Limb (tissue), 2 donors: ENCODE measurements around the gene IFT122.

Source experiments
- DNase-seq, 2 donors: peaks; one replicate each; pipeline ENCODE4 v3.0.0-alpha.2; 2016; ENCODE audit errors: extremely low spot score in 2 of 2

IFT122 gene

DNA sequence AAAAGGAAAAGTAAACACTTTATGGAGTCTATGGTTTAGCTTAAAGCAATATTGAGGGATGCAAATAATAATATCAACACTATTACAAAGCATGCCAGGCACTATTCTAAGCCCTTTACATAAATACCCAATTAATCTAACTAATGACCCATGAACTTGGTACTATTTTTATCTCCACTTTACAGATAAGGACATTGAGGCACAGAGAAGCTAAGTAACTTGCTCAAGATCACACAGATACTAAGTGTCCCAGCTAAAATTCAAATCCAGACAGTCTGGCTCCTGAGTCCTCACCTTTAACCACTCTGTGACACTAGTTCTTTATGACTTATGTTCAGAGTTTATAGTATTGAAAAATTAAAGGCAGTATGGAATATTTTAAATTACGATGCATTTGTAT is 5.9 kb upstream of the IFT122 start:
- no peak for DNase-seq

DNA sequence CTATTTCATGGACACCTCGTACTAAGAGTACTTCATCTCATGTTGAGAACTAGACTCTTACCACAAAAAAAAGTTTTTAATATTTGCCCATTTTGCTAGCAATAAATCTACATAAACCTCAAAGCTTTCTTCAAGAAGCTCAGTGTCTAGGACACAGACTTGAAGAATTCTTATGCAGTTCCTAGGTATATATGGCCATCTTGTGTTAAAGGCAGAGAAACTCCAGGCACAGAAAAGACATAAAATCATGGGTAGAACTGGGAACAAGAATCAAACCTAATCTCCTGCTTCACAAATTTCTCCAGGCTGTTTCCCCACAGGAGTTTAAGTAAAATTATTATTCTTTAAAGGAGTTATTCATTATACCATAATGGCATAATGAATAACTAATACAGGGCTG is 4.7 kb upstream of the IFT122 start:
- DNase-seq: no peak

DNA sequence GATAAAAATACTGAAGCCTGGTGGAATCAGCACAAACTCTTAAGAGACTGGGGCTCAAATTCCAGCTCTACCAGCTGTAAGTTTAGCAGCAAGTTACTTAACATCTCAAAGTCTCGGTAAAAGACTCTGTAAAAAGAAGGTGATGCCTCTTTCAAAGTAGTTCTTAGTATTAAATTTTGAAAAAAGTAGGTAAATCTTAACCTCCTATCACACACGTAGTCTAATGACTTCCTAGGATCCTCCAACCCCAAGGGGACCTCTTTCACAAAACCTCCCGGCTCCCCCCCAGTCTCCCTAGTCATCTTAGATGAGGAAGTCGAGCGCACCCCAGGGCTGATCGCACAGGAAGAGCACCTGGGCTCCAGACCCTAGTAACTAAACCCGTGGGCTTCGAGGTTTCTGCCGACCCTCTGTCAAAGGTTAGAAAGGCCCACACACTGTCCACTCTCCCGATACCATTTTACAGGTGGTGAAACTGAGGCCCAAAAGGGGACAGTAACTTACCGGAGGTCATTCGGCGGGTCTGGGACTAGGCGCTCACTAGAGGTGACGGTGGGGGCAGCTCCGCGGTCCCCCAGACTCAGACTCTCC is 703 bp upstream of the IFT122 start:
- no peak for DNase-seq

DNA sequence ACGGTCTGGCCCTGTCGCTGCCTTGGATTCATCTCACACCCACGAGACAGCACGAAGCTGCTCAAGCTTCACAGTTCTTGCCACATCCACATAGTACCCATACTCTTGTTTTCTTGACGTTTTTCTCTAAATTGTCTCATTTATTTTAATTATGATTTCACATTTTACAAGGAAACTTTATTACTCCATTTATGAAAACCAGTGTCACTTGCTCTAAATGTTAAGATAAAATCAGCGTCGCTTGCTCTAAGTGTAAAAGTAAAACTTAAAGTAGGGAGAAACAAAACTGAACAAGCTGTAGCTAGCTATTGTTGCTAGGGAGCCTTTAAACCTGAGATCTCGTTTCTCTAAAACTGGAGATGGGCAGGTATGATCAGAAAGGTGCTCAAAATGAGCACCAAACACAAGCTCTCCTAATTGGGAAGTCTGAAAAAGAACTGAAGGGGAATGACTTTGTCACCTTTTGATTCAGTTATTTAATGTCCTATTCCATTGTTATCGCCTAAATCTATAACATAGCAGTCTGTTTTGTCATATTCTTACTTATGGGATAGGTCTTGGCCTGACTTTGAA is 680 bp downstream of the IFT122 start:
- peak in 1 of 2 donors; percentile 24 for DNase-seq

DNA sequence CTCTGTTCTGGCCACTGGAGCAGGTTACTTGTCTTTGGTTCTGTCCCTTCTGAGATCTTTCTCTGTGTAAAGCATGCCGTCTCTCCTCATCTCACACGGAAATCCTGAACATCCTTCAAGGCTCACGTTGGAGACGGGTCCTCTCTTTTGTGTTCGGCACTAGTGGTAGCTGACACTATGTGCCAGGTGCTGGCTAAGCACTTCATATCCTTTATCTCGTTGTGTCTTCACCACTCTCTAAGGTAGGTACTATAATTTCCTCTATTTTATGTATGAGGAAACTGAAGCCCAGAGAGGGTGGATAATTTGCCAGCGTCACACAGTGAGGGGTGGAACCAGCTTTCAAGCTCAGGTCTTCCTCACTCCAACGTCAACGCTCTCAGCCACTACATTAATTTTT is 1.2 kb downstream of the IFT122 start:
- DNase-seq: no peak

DNA sequence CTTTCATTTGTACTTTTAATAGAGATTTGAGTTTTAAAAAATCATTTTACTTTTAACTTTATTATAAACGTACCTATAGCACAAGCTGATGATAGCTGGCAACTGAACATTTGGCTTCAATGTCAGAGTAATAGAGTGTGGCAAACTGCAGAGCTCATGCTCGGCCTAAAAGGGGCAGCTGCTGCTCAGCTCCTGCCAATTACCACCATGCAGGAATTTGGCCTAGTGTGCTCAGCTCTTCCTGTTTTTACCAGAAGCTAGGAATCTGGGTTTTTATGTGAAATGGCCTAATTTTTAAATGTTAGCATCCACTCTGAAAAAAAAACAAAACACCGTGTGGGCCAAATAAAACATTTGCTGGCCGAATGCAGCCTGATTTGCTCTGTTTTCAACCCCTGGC is 1.8 kb downstream of the IFT122 start:
- DNase-seq: peak in 1 of 2 donors; percentile 60

DNA sequence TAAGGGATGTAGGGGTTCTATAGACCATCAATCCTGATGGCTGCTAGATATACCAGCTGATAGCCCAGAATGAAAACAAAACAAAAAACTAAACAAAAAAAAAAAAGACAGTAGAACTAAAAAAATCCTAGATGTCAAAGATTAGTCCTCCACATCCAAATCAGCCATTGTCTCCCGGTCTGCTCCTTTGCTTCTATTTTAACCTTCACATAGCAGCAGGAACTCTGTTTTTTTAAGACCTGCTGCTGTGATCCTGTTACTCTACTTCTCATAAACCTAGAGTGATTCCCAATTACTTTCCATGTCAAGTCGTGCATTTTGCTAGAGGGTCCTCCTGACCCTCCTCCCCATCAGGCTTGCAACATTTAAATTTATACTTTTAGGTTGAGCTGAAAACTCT is 2.5 kb downstream of the IFT122 start:
- no peak for DNase-seq

DNA sequence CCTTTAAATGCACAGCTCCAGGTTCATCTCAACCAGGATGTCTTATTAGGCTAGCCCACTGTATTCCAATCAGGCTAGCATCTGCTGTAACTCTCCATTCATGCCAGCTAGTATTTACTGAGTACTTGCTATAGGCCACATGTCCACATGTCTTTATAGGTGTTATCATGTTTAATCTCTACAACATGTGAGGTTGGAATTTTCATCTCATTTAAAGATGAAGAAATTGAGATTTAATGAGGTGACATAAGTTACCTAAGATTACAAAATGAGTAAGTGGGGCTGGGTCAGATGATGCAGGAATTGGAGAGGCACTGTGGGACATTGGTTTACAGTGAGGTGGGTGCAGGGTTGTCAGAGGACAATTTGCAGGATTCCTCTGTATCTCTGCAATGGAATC is 2.9 kb downstream of the IFT122 start:
- no peak for DNase-seq

DNA sequence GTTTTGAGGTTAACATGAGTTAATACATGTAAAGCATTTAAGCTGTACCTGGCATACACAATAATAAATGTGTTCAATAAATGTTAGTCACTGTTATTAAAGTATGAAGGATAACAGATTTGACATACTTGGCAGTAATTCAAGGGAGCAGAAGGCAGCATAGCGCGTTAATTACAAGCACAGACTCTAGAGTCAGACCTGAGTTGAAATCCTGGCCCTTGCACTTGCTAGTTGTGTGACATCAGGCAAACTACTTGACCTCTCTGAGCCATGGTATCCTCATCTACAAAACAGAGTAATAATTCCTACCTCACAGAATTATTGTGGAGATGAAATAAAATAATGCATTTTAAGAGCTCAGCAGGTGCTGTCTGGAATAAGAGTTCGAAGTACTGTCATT is 5.4 kb downstream of the IFT122 start:
- DNase-seq: no peak

DNA sequence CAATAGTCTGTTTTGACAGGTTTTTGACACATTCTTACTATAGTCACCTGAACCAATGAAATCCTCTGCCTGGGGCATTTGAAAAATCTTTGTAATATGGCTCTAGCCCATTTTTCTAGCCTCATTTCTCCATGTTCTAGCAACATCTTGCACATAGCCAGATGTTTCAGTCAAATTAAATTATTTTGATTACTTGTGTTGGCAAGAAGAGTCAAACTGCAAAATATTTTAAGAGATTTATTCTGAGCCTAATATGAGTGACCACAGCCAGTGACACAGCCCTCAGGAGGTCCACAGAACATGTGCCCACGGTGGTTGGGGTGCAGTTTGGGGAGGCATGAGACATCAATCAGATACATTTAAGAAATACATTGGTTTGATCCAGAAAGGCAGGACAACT is 6.9 kb downstream of the IFT122 start:
- DNase-seq: no peak

DNA sequence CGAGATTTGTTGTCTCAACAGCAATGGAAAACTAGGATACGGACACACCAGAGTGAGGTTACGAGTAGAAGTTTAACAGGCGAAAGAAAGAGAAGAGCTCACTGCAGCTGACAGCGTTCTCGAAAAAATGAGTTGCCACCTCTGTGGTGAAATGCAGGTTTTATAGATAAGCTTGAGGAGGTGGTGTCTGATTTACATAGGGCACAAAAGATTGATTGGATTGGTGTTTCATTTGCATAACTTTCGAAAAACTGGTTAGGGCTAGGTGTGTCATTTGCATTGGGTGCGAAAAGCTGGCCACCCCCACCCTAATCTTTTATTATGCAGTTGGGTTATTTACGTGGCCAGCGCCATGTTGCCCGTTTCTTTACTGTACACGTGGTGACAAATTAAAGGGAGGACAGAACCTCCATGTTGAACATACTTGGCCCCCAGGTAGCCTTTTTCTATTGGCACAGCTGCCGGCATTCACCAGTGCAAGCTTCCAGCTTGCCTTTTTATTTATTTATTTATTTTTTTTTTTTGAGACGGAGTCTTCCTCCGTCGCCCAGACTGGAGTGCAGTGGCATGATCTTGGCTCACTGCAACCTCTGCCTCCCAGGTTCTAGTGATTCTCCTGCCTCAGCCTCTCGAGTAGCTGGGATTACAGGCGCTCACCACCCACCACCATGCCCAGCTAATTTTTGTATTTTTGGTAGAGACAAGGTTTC is 8.3 kb downstream of the IFT122 start:
- DNase-seq: no peak

DNA sequence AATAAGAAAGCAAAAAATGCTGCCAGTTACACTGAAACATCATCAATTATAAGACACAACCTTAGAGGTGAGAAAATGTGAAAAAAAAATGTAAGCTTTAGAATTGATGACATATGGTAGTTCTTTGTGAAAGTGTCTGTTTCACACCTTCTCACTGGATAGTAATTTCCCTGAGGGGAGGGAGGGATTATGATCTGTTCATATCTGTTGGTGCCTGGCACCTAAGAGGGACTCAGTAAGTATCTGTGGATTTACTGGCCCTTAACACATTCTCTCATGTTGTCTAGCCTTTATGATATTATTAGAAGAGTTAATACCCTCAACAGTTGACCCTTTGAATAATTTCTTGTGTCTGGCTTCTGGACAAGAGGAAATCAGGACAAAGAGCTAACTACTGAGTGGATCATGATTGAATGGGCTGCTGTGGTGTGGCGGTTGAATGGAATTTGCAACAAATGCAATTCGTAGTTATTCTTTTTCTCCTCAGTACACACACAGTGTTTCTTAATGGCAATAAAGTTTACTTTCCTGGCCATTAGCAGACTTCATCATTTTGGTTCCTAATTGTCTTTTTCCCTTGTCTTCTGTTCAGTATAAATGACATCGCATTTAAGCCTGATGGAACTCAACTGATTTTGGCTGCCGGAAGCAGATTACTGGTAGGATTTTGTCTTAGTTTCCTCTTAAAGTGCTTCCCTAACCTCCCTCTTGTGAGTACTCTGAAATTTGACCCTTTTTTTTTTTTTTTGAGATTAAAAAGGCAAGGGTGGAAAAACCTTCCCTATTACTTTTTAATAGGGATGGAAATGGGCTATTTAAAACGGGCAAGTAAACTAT is 9.5 kb downstream of the IFT122 start:
- DNase-seq: no peak

DNA sequence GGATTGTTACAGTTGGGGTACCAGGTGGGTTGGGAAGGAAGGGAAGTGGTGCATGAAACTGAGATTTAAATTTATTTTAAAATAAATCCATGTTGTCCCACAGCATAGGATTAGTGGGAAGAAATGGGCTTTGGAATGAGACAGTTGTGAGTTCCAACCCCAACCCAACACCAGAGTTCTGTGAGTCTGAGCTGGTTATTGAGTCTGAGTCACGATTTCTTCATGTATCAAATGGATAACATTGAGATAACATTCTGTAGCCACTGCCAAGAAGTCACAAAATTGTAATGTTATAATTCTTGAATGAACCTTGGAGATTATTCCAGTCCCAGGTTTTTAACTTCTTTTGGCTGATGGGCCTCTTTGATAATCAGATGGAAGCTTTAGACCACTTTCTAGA is 13.7 kb downstream of the IFT122 start:
- DNase-seq: no peak

DNA sequence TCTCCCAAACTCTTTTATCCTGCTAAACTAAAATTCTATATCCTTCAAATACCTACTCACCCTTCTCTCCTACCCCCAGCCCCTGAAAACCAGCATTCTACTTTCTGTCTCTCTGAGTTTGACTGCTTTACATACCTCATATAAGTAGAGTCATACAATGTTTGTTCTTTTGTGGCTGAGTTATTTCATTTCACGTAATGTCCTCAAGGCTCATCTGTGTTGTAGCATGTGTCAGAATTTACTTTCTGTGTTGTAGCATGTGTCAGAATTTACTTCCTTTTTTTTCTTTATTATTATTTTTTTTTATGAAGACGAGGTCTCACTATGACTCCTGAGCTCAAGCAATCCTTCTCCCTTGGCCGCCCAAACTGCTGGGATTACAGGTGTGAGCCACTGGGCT is 20.1 kb downstream of the IFT122 start:
- no peak for DNase-seq

DNA sequence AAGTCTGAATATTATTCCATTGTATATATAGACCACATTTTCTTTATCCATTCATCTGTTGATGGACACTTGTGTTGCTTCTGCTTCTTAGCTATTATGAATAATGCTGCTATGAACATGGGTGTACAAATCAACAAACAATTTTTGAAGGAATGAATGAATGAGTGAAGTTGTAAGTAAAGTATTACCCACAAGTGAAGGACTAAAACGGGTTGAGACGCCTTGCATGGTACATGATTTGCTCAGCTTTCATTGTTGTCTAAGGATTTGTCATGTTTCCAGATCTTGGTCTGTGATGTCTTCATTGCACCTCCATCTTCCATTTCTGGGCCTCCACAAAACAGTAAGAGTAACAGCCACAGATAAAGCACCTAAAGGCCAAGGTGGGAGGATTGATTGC is 20.5 kb downstream of the IFT122 start:
- no peak for DNase-seq

DNA sequence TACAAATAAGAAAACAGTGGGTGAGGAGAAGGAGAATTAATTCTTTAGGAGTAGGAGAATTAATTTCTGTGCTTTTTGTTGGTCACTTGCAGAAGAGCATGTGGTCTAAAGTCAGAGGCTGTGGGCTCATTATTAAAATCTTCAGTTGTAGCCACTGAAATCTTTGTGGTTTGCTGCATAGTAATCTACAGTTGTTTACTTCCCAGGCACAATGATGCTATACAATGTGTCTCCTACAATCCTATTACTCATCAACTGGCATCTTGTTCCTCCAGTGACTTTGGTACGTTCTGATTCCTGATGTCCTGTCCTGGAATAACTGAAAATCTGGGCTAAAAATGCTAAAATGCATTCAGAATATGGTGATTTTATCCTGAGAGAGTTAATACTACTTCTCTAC is 21.0 kb downstream of the IFT122 start:
- DNase-seq: no peak

DNA sequence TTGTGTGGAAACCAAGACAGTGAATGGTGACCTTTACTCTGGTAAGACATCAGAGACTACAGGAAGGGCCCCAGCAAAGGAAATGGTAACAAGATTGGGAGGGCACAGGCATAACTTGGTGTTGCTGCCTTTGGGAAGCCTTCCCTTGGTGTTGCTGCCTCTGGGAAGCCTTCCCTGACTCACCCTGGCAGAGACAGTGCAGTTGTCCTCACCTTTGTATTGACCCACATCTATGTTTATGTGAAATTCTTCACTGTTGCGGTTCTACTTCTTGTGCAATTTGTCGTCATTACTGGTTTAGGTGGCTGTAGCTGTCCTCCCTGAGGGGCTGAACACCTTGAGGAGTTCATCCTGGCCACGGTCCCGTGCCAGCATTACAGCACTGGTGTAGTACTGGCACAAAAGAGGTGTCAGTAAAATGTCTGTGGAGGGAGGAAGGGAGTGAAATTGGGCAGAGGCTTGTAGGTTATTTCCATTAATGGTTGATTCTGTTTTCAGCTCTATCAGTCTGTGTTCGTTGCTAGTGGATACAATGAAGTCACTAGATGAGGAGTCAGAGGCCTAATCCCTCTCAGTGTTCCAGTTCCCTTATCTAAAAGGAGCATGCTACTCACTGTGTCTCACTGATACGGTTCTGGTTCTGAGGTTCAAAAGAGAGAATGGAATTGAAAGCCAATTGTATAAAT is 21.6 kb downstream of the IFT122 start:
- DNase-seq: no peak

DNA sequence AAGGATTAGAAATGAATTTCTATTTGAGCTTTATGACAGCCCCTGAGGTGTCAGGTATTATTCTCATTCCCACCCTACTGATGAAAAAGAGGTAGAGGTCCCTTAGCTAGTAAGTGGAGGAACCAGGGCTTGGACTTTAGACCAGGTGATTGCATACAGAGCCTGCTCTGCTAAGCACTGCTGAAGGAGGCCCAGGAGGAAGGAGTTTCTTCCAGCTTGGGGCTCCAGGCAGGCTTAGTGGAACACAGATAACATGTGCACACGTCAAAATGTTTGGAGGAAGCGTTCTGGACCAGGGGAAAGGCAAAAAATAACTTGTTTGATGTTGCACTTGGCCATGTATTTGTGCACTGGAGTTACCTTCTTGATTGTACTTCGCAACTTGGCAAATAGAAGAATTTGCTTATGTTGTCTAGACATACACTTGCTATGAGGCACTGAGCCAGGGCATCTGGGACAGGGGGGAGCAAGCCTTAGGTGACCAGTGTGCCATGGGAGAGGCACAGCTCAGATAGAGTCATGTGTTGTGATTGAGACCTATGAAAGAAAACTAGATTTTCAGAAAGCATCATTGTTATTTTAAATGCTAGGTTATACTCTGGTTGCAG is 22.4 kb downstream of the IFT122 start:
- DNase-seq: no peak

DNA sequence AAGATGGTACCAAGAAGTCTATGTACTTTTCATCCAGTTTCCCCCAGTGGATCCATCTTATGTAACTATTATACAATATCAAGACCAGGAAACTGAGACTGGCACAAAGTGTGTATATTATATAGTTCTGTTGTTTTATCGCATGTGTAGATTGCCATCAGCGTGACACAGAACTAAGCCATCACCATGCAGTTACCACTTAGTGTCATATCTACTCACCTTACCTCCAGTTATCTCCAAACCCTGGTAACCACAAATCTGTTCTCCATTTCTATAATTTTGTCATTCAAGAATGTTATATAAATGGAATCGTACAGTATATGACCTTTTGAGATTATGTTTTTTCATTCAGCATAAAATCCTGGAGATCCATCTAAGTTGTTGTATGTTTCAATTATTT is 23.1 kb downstream of the IFT122 start:
- no peak for DNase-seq

DNA sequence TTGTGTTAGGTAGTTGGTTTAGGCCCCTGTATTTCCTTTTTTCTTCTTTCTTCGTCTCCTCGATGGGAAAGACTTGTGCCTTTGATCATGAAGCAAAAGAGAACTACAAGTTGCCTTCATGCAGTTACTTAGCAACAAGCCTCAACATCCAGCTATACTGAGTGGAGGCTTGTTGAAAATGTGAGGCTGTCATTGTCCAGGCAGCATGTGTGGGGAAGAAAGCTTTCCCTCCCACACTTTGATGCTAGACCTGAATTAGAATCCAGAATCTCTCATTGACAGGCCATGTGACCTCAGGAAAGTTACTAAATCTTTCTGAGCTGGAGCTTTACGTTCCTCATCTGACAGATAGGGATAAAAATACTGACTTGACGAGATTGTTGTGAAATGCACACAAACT is 23.7 kb downstream of the IFT122 start:
- no peak for DNase-seq

DNA sequence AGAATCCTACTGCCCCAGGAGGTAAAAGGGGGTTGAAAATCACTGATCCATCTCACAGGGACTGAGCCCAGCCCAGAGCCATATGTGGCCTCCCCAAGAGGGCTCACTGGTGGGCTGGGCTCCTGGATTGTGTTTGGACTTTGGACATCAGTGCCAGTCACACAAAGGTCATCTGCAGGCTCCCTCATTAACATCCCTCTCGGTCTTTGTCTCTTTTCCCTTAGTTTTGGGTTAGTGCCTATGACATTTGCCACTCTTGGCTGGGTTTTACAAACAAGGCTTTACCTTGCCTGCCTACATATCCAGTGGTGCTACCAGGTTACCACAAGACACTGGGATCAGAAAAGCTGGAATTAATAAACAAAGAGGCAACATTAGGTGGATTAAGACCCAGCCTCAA is 27.9 kb downstream of the IFT122 start:
- no peak for DNase-seq
